Measurements from ENCODE around the gene FBXO46. TPM values are rescaled to one million over a fixed set of nuclear protein-coding genes. Genes with fewer than 3 reads are reported as not detected.

The FBXO46 gene
- total RNA-seq, 2 donors from 2014 or later: 28.3 to 28.8 TPM

- DNase-seq: no peak
- Histone ChIP-seq H3K27ac (no peak overlapping the region), H3K4me1 (no peaks in the 10 kb centered on the region), H3K9ac (ENCODE audit: low read depth in 2 of 2, low read length in 2 of 2) (no peak overlapping the region), H3K27me3 (no peaks in the 10 kb centered on the region), H3K36me3 (no peaks in the 10 kb centered on the region), H3K9me3 (no peaks in the 10 kb centered on the region), H3K4me3 (no peak overlapping the region)
- no peak for TF ChIP-seq CTCF (IDR thresholded peaks at IDR 0.05)
- intact Hi-C loops (cut with DNase I): no loop called here
These were observed 20.2 kb downstream of the FBXO46 start for GRCh38 chr19:45710356-45711130.

- no peak overlapping the region for H3K4me3 ChIP-seq
- no peaks in the 10 kb centered on the region for H3K4me1 ChIP-seq
- no peak for TF ChIP-seq CTCF (IDR thresholded peaks at IDR 0.05)
- no peaks in the 10 kb centered on the region for H3K9me3 ChIP-seq
- H3K27ac ChIP-seq: no peak overlapping the region
- DNase-seq: no peak
- intact Hi-C loops (cut with DNase I): no loop called here
- no peaks in the 10 kb centered on the region for H3K27me3 ChIP-seq
- H3K9ac ChIP-seq (ENCODE audit: low read depth in 2 of 2, low read length in 2 of 2): no peak overlapping the region
- H3K36me3 ChIP-seq: no peaks in the 10 kb centered on the region
These were observed 24.8 kb downstream of the FBXO46 start for GRCh38 chr19:45705710-45706415.

GRCh38 chr19:45705115-45705514, 25.6 kb downstream of the FBXO46 start:
- intact Hi-C loops (cut with DNase I): no loop called here

GRCh38 chr19:45701676-45702075, 29.0 kb downstream of the FBXO46 start:
- DNase-seq: no peak
- H3K9me3 ChIP-seq: no peaks in the 10 kb centered on the region
- TF ChIP-seq CTCF (IDR thresholded peaks at IDR 0.05): no peak
- H3K27ac ChIP-seq: no peak overlapping the region
- H3K9ac ChIP-seq (ENCODE audit: low read depth in 2 of 2, low read length in 2 of 2): no peak overlapping the region
- no peaks in the 10 kb centered on the region for H3K4me1 ChIP-seq
- intact Hi-C loops (cut with DNase I): no loop called here
- H3K27me3 ChIP-seq: no peaks in the 10 kb centered on the region
- no peaks in the 10 kb centered on the region for H3K36me3 ChIP-seq
- no peak overlapping the region for H3K4me3 ChIP-seq

More at GRCh38 chr19:45705115-45705514, 25.6 kb downstream of the FBXO46 start:
- no peaks in the 10 kb centered on the region for H3K4me1 ChIP-seq
- H3K27ac ChIP-seq: no peak overlapping the region
- no peaks in the 10 kb centered on the region for H3K9me3 ChIP-seq
- no peak for DNase-seq
- H3K4me3 ChIP-seq: no peak overlapping the region
- no peaks in the 10 kb centered on the region for H3K27me3 ChIP-seq
- no peak for TF ChIP-seq CTCF (IDR thresholded peaks at IDR 0.05)
- no peaks in the 10 kb centered on the region for H3K36me3 ChIP-seq
- no peak overlapping the region for H3K9ac ChIP-seq (ENCODE audit: low read depth in 2 of 2, low read length in 2 of 2)

GRCh38 chr19:45693106-45693788, 37.4 kb downstream of the FBXO46 start:
- Histone ChIP-seq H3K36me3 (no peaks in the 10 kb centered on the region), H3K27ac (peak overlapping the region; percentile 93), H3K9me3 (no peaks in the 10 kb centered on the region), H3K4me1 (peaks cover 4% of the 10 kb centered on the region), H3K4me3 (peak overlapping the region; percentile 97), H3K9ac (ENCODE audit: low read depth in 2 of 2, low read length in 2 of 2) (peak overlapping the region; percentile 82 to 97), H3K27me3 (no peaks in the 10 kb centered on the region)
- peak; percentile 92 for TF ChIP-seq CTCF (IDR thresholded peaks at IDR 0.05)
- intact Hi-C loops (cut with DNase I): loop anchor here (5.0 kb wide), 1 partner anchor 74 kb away; the partner anchor contains the start of gene SIX5
- peak; percentile 90 for DNase-seq

Data from colonic mucosa (tissue), 4 donors.